HCT116 (cell line): Measurements from ENCODE around the gene MAST4. TPM values are rescaled to one million over a fixed set of nuclear protein-coding genes. Genes with fewer than 3 reads are reported as not detected.

Source experiments
- ATAC-seq: fragments of 200-7000 bp; cut with Tn5 transposase; 2 replicates; pipeline ENCODE4 v1.9.1; 2020; ENCODE audit warnings: mild to moderate bottlenecking, moderate library complexity
- BruUV-seq: library from RNA; stranded (reverse); fragments of 400-500 nt; replicated peaks from 2 replicates; lab custom pipeline; 2021; lab: Mats Ljungman, UMichigan
- CTCF ChIA-PET: fragments of 300-600 bp; sonication (Branson Sonifier 250); formaldehyde crosslinking; loops from one replicate; lab custom pipeline; 2021; ENCODE audit warnings: antibody characterized with exemption; lab: Charles Lee
- POLR2A ChIA-PET: fragments of 300-600, 350-600 bp; sonication (Branson Sonifier 250); formaldehyde crosslinking; loops from one replicate; lab custom pipeline; 2021; ENCODE audit warnings: antibody characterized with exemption; lab: Charles Lee
- RAD21 ChIA-PET, 2 experiments: fragments of 300-600 bp; sonication (Branson Sonifier 250); formaldehyde crosslinking; loops; one replicate each; lab custom pipeline; 2023; ENCODE audit warnings: low total read pairs in 2 of 2; ENCODE audit not compliant: uncharacterized antibody in 2 of 2, unreplicated experiment in 2 of 2, low non-redundant PET in 1 of 2; lab: Charles Lee
- DNase-seq: peaks from one replicate; pipeline ENCODE4 v3.0.0-alpha.2; 2010; ENCODE audit warnings: low read depth, low spot score
- H2AFZ ChIP-seq: fragments of 200-600 bp; shearing (Covaris generic), sonication (generic); 2 replicates; pipeline ENCODE4 v1.6.1; 2017; ENCODE audit warnings: low read depth, mixed run types, mixed read lengths, antibody characterized with exemption, low read length; ENCODE audit not compliant: poor library complexity, severe bottlenecking
- H3K27ac ChIP-seq: 2 replicates; pipeline ENCODE4 v1.5.1; 2012; ENCODE audit warnings: low read depth, low read length
- H3K27me3 ChIP-seq: fragments of 200-600 bp; sonication (generic); 2 replicates; pipeline ENCODE4 v1.6.1; 2016; ENCODE audit warnings: mixed run types, low read length, mixed read lengths; ENCODE audit not compliant: insufficient read depth
- H3K36me3 ChIP-seq, 2 experiments: fragments of 200-500 bp in 1 of 2; fragments of 200-600 bp in 1 of 2; sonication (Bioruptor generic) in 1 of 2; sonication (generic) in 1 of 2; 2 replicates each; pipeline versions ENCODE4 v1.5.1 to v1.6.1; 2014 to 2016; ENCODE audit warnings: low read length in 2 of 2, inconsistent platforms in 1 of 2, mixed read lengths in 1 of 2, mixed run types in 1 of 2; ENCODE audit not compliant: insufficient read depth in 2 of 2, control insufficient read depth in 1 of 2
- H3K4me1 ChIP-seq, 2 experiments: fragments of 200-600 bp in 1 of 2; sonication (generic) in 1 of 2; 2 replicates each; pipeline versions ENCODE4 v1.5.1 to v1.6.1; 2012 to 2017; ENCODE audit warnings: low read length in 2 of 2, inconsistent platforms in 1 of 2, mild to moderate bottlenecking in 1 of 2, mixed read lengths in 1 of 2, mixed run types in 1 of 2, moderate library complexity in 1 of 2; ENCODE audit not compliant: insufficient read depth in 2 of 2, control insufficient read depth in 1 of 2
- H3K4me2 ChIP-seq: fragments of 200-600 bp; sonication (generic); 2 replicates; pipeline ENCODE4 v1.6.1; 2017; ENCODE audit warnings: mixed run types, low read length, mixed read lengths
- H3K4me3 ChIP-seq, 2 experiments: fragments of 200-600 bp in 1 of 2; sonication (generic) in 1 of 2; replicated peaks in 1 of 2; 2 replicates each; pipeline ENCODE4 v1.5.1; 2011 to 2016; ENCODE audit warnings: low read length in 2 of 2, control low read depth in 1 of 2, low read depth in 1 of 2, mild to moderate bottlenecking in 1 of 2, mixed read lengths in 1 of 2, mixed run types in 1 of 2
- H3K79me2 ChIP-seq: fragments of 200-600 bp; sonication (generic); 2 replicates; pipeline ENCODE4 v1.6.1; 2017; ENCODE audit warnings: mild to moderate bottlenecking, mixed run types, low read length, moderate library complexity, mixed read lengths; ENCODE audit not compliant: insufficient read depth
- H3K9ac ChIP-seq: fragments of 200-600 bp; sonication (generic); 2 replicates; pipeline ENCODE4 v1.6.1; 2016; ENCODE audit warnings: low read length, mixed read lengths
- H3K9me2 ChIP-seq: fragments of 200-600 bp; sonication (generic), shearing (Covaris generic); 2 replicates; pipeline ENCODE4 v1.6.1; 2017; ENCODE audit warnings: mixed run types, mild to moderate bottlenecking, moderate library complexity; ENCODE audit not compliant: insufficient read depth
- H3K9me3 ChIP-seq, 2 experiments: fragments of 200-500 bp in 1 of 2; fragments of 200-600 bp in 1 of 2; sonication (Bioruptor generic) in 1 of 2; sonication (generic) in 1 of 2; 2 replicates each; pipeline ENCODE4 v1.6.1; 2014 to 2017; ENCODE audit warnings: low read length in 2 of 2, mixed read lengths in 2 of 2, inconsistent platforms in 1 of 2, low read depth in 1 of 2, mild to moderate bottlenecking in 1 of 2, mixed run types in 1 of 2, moderate library complexity in 1 of 2; ENCODE audit not compliant: control insufficient read depth in 1 of 2, insufficient read depth in 1 of 2
- H4K20me1 ChIP-seq: fragments of 200-600 bp; sonication (generic), shearing (Covaris generic); 2 replicates; pipeline ENCODE4 v1.6.1; 2017; ENCODE audit warnings: mixed run types, mild to moderate bottlenecking, moderate library complexity; ENCODE audit not compliant: insufficient read depth
- ATF3 ChIP-seq: IDR thresholded peaks from 2 replicates; pipeline ENCODE4 v1.6.1; 2012
- CBX3 ChIP-seq: IDR thresholded peaks from 2 replicates; pipeline ENCODE4 v1.6.1; 2012; ENCODE audit warnings: low read depth
- CEBPB ChIP-seq: IDR thresholded peaks from 2 replicates; pipeline ENCODE4 v1.6.1; 2012; ENCODE audit warnings: low read depth
- CTCF ChIP-seq, 3 experiments: fragments of 200-600 bp in 1 of 3; sonication (generic) in 1 of 3; IDR thresholded peaks in 2 of 3; conservative IDR thresholded peaks in 1 of 3; 2 replicates each; pipeline ENCODE4 v1.5.1; 2012 to 2017; ENCODE audit warnings: low read depth in 2 of 3, low read length in 2 of 3, antibody characterized with exemption in 1 of 3, borderline replicate concordance in 1 of 3, control low read depth in 1 of 3, mild to moderate bottlenecking in 1 of 3, mixed read lengths in 1 of 3, mixed run types in 1 of 3, moderate library complexity in 1 of 3; ENCODE audit not compliant: insufficient read depth in 1 of 3
- EGR1 ChIP-seq: IDR thresholded peaks from 2 replicates; pipeline ENCODE4 v1.6.1; 2012; ENCODE audit warnings: low read depth
- ELF1 ChIP-seq: IDR thresholded peaks from 2 replicates; pipeline ENCODE4 v1.6.1; 2012; ENCODE audit warnings: low read depth, borderline replicate concordance
- EZH2 ChIP-seq: fragments of 200-600 bp; sonication (generic); IDR thresholded peaks from 2 replicates; pipeline ENCODE4 v1.6.1; 2017; ENCODE audit warnings: antibody characterized with exemption, mixed run types
- FOSL1 ChIP-seq: IDR thresholded peaks from 2 replicates; pipeline ENCODE4 v1.6.1; 2012; ENCODE audit warnings: low read depth
- MAX ChIP-seq: IDR thresholded peaks from 2 replicates; pipeline ENCODE4 v1.6.1; 2012
- POLR2A ChIP-seq: IDR thresholded peaks from 2 replicates; pipeline ENCODE4 v1.7.0; 2011; ENCODE audit warnings: borderline replicate concordance; ENCODE audit not compliant: insufficient read depth, insufficient read length; ENCODE audit errors: extremely low read depth
- POLR2AphosphoS5 ChIP-seq: IDR thresholded peaks from 2 replicates; pipeline ENCODE4 v1.6.1; 2011; ENCODE audit warnings: mild to moderate bottlenecking, low read depth, low read length, moderate library complexity
- RAD21 ChIP-seq: IDR thresholded peaks from 2 replicates; pipeline ENCODE4 v1.6.1; 2012; ENCODE audit warnings: low read depth, mild to moderate bottlenecking
- REST ChIP-seq: IDR thresholded peaks from 2 replicates; pipeline ENCODE4 v1.6.1; 2012; ENCODE audit warnings: low read depth
- SIN3A ChIP-seq: IDR thresholded peaks from 2 replicates; pipeline ENCODE4 v1.6.1; 2012; ENCODE audit warnings: low read depth
- SP1 ChIP-seq: IDR thresholded peaks from 2 replicates; pipeline ENCODE4 v1.6.1; 2012; ENCODE audit warnings: low read depth
- SRF ChIP-seq: IDR thresholded peaks from 2 replicates; pipeline ENCODE4 v1.6.1; 2012; ENCODE audit warnings: low read depth
- YY1 ChIP-seq: IDR thresholded peaks from 2 replicates; pipeline ENCODE4 v1.6.1; 2011; ENCODE audit warnings: low read length, low read depth, moderate library complexity, mild to moderate bottlenecking; ENCODE audit not compliant: insufficient replicate concordance; ENCODE audit errors: extremely low read depth
- ZNF274 ChIP-seq: fragments of 200-500 bp; sonication (Bioruptor generic); IDR thresholded peaks from 2 replicates; pipeline ENCODE4 v1.6.1; 2014; ENCODE audit warnings: mild to moderate bottlenecking, low read depth, low read length, inconsistent platforms
- intact Hi-C: fragments of 100-400 bp; cut with micrococcal nuclease; formaldehyde crosslinking; loops from 2 replicates; pipeline ENCODE4 v1.10.0; 2022
- total RNA-seq: library from RNA; stranded (reverse); gene quantifications from one replicate; pipeline ENCODE4 v1.2.1, GENCODE V29; 2021; ENCODE audit not compliant: unreplicated experiment

Gene MAST4
- total RNA-seq, 1 experiment from 2014 or later = 1.1 TPM

- ChIA-PET RAD21 (no interaction called here), CTCF (no interaction called here), POLR2A (no interaction called here)
- Histone ChIP-seq H3K9ac (no peak overlapping the region), H3K27me3 (peaks cover 64% of the 10 kb centered on the region), H3K9me2 (no peaks in the 10 kb centered on the region), H2AFZ (no peak overlapping the region), H3K27ac (no peak overlapping the region), H4K20me1 (no peaks in the 10 kb centered on the region), H3K36me3 (no peaks in the 10 kb centered on the region), H3K4me3 (no peak overlapping the region), H3K4me1 (no peaks in the 10 kb centered on the region), H3K9me3 (no peaks in the 10 kb centered on the region), H3K4me2 (no peak overlapping the region), H3K79me2 (no peaks in the 10 kb centered on the region)
- intact Hi-C loops = no loop called here
- BruUV-seq = no TSS peak
- TF ChIP-seq ZNF274 (no peak), CTCF (IDR thresholded peaks at IDR 0.05 in 2 of 3, conservative IDR thresholded peaks at IDR 0.05 in 1 of 3; ENCODE audit: borderline replicate concordance in 1 of 3, insufficient read depth in 1 of 3, low read depth in 2 of 3, low read length in 2 of 3) (no peak), EZH2 (no peak), ATF3 (no peak), EGR1 (no peak), CBX3 (no peak), RAD21 (no peak), YY1 (no peak), ELF1 (no peak), FOSL1 (no peak), MAX (no peak), SP1 (no peak), SRF (no peak), REST (no peak), CEBPB (no peak), POLR2A (no peak), POLR2AphosphoS5 (no peak), SIN3A (no peak)
- ATAC-seq (no peak), DNase-seq (no peak)
Observed at GRCh38 chr5:66808663-66809062, 212.5 kb downstream of the MAST4 start.
